ENCODE results near the gene RSRC1.

Gene RSRC1

DNA sequence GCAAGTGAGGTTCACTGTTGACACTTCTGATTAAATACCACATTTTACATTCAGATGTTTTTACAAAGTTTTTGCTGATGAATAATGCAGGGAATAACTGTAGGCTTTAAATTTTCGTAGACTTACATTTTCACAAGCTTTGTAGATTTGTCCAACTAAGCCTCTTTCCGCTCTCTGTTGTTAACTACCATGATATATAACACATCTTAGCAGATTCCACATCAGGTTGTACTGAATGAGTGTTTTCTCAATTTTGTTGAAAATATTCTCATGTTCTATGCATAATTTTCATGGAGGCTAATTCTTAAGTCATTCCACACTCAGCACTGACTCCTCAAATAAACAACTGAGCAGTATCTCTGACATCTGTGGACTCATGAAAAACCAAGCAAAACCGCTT lies 168.3 kb downstream of the RSRC1 start:
- ChIA-PET CTCF (no interaction called here), POLR2A (ENCODE audit: low non-redundant PET) (no interaction called here)
- H3K27ac ChIP-seq = no peak overlapping the region
- TF ChIP-seq, protein P1, sequence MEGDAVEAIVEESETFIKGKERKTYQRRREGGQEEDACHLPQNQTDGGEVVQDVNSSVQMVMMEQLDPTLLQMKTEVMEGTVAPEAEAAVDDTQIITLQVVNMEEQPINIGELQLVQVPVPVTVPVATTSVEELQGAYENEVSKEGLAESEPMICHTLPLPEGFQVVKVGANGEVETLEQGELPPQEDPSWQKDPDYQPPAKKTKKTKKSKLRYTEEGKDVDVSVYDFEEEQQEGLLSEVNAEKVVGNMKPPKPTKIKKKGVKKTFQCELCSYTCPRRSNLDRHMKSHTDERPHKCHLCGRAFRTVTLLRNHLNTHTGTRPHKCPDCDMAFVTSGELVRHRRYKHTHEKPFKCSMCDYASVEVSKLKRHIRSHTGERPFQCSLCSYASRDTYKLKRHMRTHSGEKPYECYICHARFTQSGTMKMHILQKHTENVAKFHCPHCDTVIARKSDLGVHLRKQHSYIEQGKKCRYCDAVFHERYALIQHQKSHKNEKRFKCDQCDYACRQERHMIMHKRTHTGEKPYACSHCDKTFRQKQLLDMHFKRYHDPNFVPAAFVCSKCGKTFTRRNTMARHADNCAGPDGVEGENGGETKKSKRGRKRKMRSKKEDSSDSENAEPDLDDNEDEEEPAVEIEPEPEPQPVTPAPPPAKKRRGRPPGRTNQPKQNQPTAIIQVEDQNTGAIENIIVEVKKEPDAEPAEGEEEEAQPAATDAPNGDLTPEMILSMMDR (conservative IDR thresholded peaks at IDR 0.05; ENCODE audit: low read depth) = no peak
- DNase-seq (ENCODE audit: low spot score) = no peak

DNA sequence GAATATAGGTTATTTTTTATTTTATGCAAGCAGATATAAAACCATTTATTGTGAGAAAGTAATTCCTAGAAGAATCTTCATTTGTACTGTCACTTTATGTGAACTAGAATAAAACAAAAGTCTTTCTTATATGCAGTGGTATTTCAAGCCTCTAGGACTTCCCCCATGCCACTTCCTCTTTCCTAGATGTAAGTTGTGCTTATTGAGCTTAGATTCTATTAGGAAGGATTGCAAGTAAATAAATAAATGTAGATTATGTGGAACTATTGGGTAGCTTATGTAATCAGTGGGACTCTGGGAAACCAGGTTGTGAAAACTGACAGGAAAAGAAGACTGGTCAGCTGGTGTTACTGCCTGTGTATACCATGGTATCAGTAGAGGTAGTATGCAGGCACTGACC lies 169.7 kb downstream of the RSRC1 start:
- no peak overlapping the region for H3K27ac ChIP-seq
- no peak for DNase-seq (ENCODE audit: low spot score)
- POLR2A ChIA-PET (ENCODE audit: low non-redundant PET) = no interaction called here
- TF ChIP-seq, protein P1 (conservative IDR thresholded peaks at IDR 0.05; ENCODE audit: low read depth) = no peak
- CTCF ChIA-PET = no interaction called here

DNA sequence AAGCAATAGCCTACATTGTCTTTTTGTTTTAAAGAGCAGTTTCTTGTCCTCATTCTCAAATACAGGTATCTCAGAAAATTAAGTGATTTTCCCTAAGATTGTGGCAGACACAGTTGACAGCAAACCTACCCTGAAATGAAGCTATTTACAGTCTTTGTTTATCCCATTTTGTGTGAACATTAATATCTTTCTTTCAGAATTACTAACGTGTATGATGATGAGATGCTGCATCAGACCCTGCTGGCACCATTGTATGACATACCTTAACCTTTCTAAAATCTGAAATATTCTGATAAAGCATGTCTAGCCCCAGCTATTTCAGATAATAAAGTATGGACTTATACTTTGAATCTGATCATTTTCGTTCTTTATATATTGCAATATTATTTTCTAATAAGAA lies 185.9 kb downstream of the RSRC1 start:
- DNase-seq (ENCODE audit: low spot score) = no peak
- CTCF ChIA-PET = no interaction called here
- POLR2A ChIA-PET (ENCODE audit: low non-redundant PET) = no interaction called here
- TF ChIP-seq, protein P1 (conservative IDR thresholded peaks at IDR 0.05; ENCODE audit: low read depth) = no peak
- H3K27ac ChIP-seq = no peak overlapping the region

DNA sequence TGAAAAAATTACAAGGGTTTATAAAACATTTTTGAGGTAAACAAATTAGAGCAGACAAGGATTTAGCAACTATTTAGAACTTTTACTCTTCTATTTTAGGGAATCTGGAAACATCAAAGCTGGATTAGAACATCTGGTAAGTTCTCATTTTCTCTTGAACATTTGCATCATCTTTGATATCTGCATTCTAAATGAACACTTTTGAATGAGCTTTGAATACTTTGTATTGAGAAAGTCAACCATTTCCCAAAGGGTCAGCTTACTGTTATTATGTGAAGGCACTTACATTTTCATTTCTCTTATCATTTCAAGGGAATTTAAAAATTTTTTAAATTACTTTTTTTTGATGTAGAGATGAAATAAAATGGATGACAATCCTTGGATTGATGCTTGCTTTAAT lies 188.1 kb downstream of the RSRC1 start:
- TF ChIP-seq, protein P1 (conservative IDR thresholded peaks at IDR 0.05; ENCODE audit: low read depth) = no peak
- H3K27ac ChIP-seq = no peak overlapping the region
- CTCF ChIA-PET = no interaction called here
- DNase-seq (ENCODE audit: low spot score) = no peak
- POLR2A ChIA-PET (ENCODE audit: low non-redundant PET) = no interaction called here

DNA sequence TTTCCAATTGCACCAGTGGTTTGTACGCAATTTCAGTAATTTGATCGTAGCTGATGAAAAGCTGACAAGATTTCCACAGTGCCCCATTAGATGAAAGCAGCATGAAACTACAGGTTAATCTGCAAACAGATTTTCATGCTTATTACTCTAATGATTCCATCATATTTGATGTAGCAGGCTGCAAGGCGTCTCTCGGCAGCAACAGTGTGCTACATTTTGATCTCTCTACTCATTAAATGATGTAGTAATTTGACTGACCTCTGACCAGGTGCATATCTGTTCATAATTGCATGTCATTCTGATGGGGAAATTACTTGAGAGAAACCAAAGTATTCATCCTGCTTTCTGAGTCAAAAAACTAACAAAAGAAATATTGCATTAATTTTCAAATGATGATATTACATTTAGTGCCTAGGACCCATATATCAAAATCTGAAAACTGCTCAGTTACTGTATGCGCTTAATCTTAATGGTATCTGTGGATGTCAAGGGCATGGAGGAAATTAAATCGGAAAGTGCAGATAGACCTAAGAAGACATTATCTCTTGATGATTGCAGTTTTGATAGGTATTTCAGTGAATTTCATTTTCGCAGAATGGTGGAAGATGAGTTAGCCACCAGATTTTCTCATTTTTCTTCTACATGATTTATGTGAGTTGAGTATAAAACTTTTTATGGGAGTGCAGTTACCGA lies 198.5 kb downstream of the RSRC1 start:
- TF ChIP-seq, protein P1 (conservative IDR thresholded peaks at IDR 0.05; ENCODE audit: low read depth) = no peak
- ChIA-PET CTCF (no interaction called here), POLR2A (ENCODE audit: low non-redundant PET) (no interaction called here)
- no peak for DNase-seq (ENCODE audit: low spot score)
- H3K27ac ChIP-seq = no peak overlapping the region

DNA sequence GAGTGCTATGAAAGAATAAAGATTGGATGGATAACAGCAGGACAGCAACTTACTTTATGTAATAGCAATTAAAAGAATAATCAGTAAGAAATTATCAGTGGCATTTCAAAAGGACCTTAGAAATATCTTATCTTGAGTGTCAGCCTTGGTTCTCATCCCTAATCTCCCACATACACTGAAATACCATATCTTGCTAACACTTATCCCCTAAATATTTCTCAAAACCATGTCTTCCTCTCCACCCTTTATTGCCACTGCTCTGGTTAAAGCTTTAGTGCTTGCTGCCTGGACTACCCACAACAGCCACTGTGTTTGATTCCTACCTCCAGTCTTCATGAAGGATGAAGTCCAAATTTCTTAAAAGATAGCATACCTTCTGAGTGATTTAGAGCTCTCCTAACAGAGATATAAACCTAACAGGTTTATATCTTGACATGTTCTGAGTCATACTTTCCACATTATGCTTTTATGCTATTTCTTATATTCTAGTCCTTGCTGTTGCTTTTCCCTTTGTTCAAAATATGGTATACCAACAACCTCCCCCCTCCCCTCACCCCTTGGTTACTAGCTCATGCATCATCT lies 202.8 kb downstream of the RSRC1 start:
- no peak overlapping the region for H3K27ac ChIP-seq
- TF ChIP-seq, protein P1 (conservative IDR thresholded peaks at IDR 0.05; ENCODE audit: low read depth) = no peak
- ChIA-PET CTCF (interaction anchor here (1.0 to 1.3 kb wide), 2 partner anchors 9 to 13 kb away, joined by 4 to 5 read pairs; no protein-coding TSS in a partner anchor), POLR2A (ENCODE audit: low non-redundant PET) (no interaction called here)
- no peak for DNase-seq (ENCODE audit: low spot score)

All from RWPE1 (cell line).